ENCODE data around the gene IPO4.

GRCh38 chr14:24130380-24130716 lies 58.3 kb downstream of the IPO4 start, which contains the start of gene FITM1:
- TF ChIP-seq YY1 (IDR thresholded peaks at IDR 0.05; ENCODE audit: insufficient read depth, insufficient read length) (no peak), ZNF274 (IDR thresholded peaks at IDR 0.05; ENCODE audit: low read depth, low read length) (no peak)
